ENCODE results near the gene PRKAR1B. TPM values are rescaled to one million over a fixed set of nuclear protein-coding genes. Genes with fewer than 3 reads are reported as not detected.

Gene PRKAR1B
- total RNA-seq, 1 experiment from 2014 or later = 62.0 TPM

- in situ Hi-C loops (cut with HindIII; ENCODE audit: low pct_unique_long_range_greater_than_20kb, low sequenced_read_pairs) = no loop called here
- Histone ChIP-seq H3K4me3 (ENCODE audit: low read depth in 2 of 2, low read length in 2 of 2) (no peak overlapping the region), H3K27me3 (ENCODE audit: control insufficient read depth, insufficient read depth, low read length) (no peaks in the 10 kb centered on the region), H3K36me3 (ENCODE audit: control insufficient read depth, insufficient read depth, low read length) (no peaks in the 10 kb centered on the region), H3K27ac (ENCODE audit: low read length) (no peak overlapping the region), H3K4me1 (ENCODE audit: control insufficient read depth, insufficient read depth, low read length) (no peaks in the 10 kb centered on the region), H3K9me3 (ENCODE audit: control insufficient read depth, insufficient read depth, low read depth, low read length) (no peaks in the 10 kb centered on the region)
- TF ChIP-seq REST (IDR thresholded peaks at IDR 0.05; ENCODE audit: insufficient read depth in 1 of 2, low read depth in 2 of 2, low read length in 1 of 2) (no peak), POLR2AphosphoS5 (IDR thresholded peaks at IDR 0.05; ENCODE audit: low read depth, low read length) (no peak), TCF7L2 (IDR thresholded peaks at IDR 0.05; ENCODE audit: low read depth, low read length) (no peak), CTCF (IDR thresholded peaks at IDR 0.05) (no peak), SIN3A (IDR thresholded peaks at IDR 0.05; ENCODE audit: borderline replicate concordance, insufficient read depth, low read depth, low read length) (no peak)
- intact Hi-C loops (cut with micrococcal nuclease; ENCODE audit: unreplicated experiment) = no loop called here
- ChIA-PET POLR2A (no interaction called here), CTCF (no interaction called here)
- BruUV-seq (replicated peaks) = no TSS peak
- DNase-seq (ENCODE audit: low read depth, low spot score) = no peak
- ATAC-seq = no peak
These were observed 10.4 kb downstream of the PRKAR1B start for GRCh38 chr7:716636-717035.

DNA sequence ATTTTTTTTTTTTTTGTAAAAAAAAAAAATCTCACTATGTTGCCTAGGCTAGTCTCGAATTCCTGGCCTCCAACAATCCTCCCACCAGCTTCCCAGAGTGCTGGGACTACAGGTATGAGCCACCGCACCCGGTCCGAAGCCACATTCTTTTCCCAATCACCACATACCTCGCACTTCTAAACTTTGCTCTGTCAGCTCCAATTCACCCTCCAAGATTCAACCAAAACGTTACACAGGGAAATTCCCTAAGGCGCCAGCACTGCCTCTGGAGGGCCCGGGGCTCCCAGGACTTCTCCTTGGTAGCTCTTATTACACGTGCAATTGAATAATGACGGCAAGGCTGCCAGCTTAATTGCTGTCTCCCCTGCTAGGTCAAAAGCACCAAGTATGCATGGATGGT lies 10.9 kb downstream of the PRKAR1B start:
- intact Hi-C loops (cut with micrococcal nuclease; ENCODE audit: unreplicated experiment) = no loop called here
- H3K27ac ChIP-seq (ENCODE audit: low read length) = no peak overlapping the region
- no peaks in the 10 kb centered on the region for H3K36me3 ChIP-seq (ENCODE audit: control insufficient read depth, insufficient read depth, low read length)
- in situ Hi-C loops (cut with HindIII; ENCODE audit: low pct_unique_long_range_greater_than_20kb, low sequenced_read_pairs) = no loop called here
- POLR2A ChIA-PET = no interaction called here
- CTCF ChIA-PET = no interaction called here
- TF ChIP-seq REST (IDR thresholded peaks at IDR 0.05; ENCODE audit: insufficient read depth in 1 of 2, low read depth in 2 of 2, low read length in 1 of 2) (no peak), TCF7L2 (IDR thresholded peaks at IDR 0.05; ENCODE audit: low read depth, low read length) (no peak), SIN3A (IDR thresholded peaks at IDR 0.05; ENCODE audit: borderline replicate concordance, insufficient read depth, low read depth, low read length) (no peak), CTCF (IDR thresholded peaks at IDR 0.05) (no peak), POLR2AphosphoS5 (IDR thresholded peaks at IDR 0.05; ENCODE audit: low read depth, low read length) (no peak)
- no TSS peak for BruUV-seq (replicated peaks)
- DNase-seq (ENCODE audit: low read depth, low spot score) (no peak), ATAC-seq (0 out of 2 replicates have a peak, but pooled peaks have one; percentile 20)
- H3K27me3 ChIP-seq (ENCODE audit: control insufficient read depth, insufficient read depth, low read length) = no peaks in the 10 kb centered on the region
- no peaks in the 10 kb centered on the region for H3K9me3 ChIP-seq (ENCODE audit: control insufficient read depth, insufficient read depth, low read depth, low read length)
- no peaks in the 10 kb centered on the region for H3K4me1 ChIP-seq (ENCODE audit: control insufficient read depth, insufficient read depth, low read length)
- no peak overlapping the region for H3K4me3 ChIP-seq (ENCODE audit: low read depth in 2 of 2, low read length in 2 of 2)
